Sigmoid colon (tissue), 7 donors: ENCODE results near the gene PRKAG2. TPM values are rescaled to one million over a fixed set of nuclear protein-coding genes. Genes with fewer than 3 reads are reported as not detected.
A peak's percentile ranks its signal among the peaks of the same experiment; 100 is the strongest.

Experiments used
- DNase-seq: peaks from one replicate; pipeline ENCODE4 v3.0.0-alpha.2; 2019
- H3K27ac ChIP-seq, 4 donors: fragments of 200-600 bp; sonication (generic); one replicate each; pipeline ENCODE4 v1.5.1; 2016 to 2019; ENCODE audit warnings: mild to moderate bottlenecking in 1 of 4
- H3K27me3 ChIP-seq, 3 donors: fragments of 200-600 bp; sonication (generic); one replicate each; pipeline ENCODE4 v1.5.1; 2019; ENCODE audit warnings: mild to moderate bottlenecking in 1 of 3
- H3K36me3 ChIP-seq, 4 donors: fragments of 200-600 bp; sonication (generic); one replicate each; pipeline ENCODE4 v1.5.1; 2016 to 2019
- H3K4me1 ChIP-seq, 4 donors: fragments of 200-600 bp; sonication (generic); one replicate each; pipeline ENCODE4 v1.5.1; 2017 to 2019
- H3K4me3 ChIP-seq, 4 donors: fragments of 200-600 bp; sonication (generic); one replicate each; pipeline ENCODE4 v1.5.1; 2017 to 2019; ENCODE audit warnings: mild to moderate bottlenecking in 2 of 4, moderate library complexity in 1 of 4
- H3K9me3 ChIP-seq, 4 donors: fragments of 200-600 bp in 3 of 4; sonication (generic) in 3 of 4; one replicate each; pipeline versions ENCODE4 v1.5.1 to v1.6.1; 2013 to 2019
- CTCF ChIP-seq, 4 experiments: fragments of 450-650 bp in 3 of 4; fragments of 200-600 bp in 1 of 4; IDR thresholded peaks; one replicate each; pipeline ENCODE4 v1.5.1; 2016 to 2019; ENCODE audit warnings: antibody characterized with exemption in 4 of 4, mild to moderate bottlenecking in 3 of 4, moderate library complexity in 2 of 4
- EP300 ChIP-seq, 4 donors: sonication (generic); formaldehyde crosslinking; IDR thresholded peaks; one replicate each; pipeline ENCODE4 v1.6.1; 2017; ENCODE audit warnings: antibody characterized with exemption in 4 of 4
- POLR2A ChIP-seq, 2 donors: fragments of 450-650 bp; IDR thresholded peaks; one replicate each; pipeline ENCODE4 v1.6.1; 2016; ENCODE audit warnings: antibody characterized with exemption in 2 of 2, mild to moderate bottlenecking in 2 of 2, moderate library complexity in 2 of 2
- POLR2AphosphoS5 ChIP-seq, 4 donors: sonication (generic); formaldehyde crosslinking; IDR thresholded peaks; one replicate each; pipeline ENCODE4 v1.6.1; 2017; ENCODE audit warnings: antibody characterized with exemption in 4 of 4
- WGBS, 2 donors: extraction: QIAGEN DNeasy Blood & Tissue Kit; methylation state at CpG; one replicate each; pipeline ENCODE4 v1.1.7; 2013; 5-methylcytosine and 5-hydroxymethylcytosine counted together
- intact Hi-C: fragments of 100-400 bp; cut with DNase I; formaldehyde crosslinking; loops from one replicate; pipeline ENCODE4 v1.15.1; 2023
- polyA plus RNA-seq, 3 donors: library from polyadenylated mRNA; stranded (reverse); fragments of 200-250 nt; gene quantifications; one replicate each; pipeline ENCODE4 v1.2.3, GENCODE V29; 2013
- total RNA-seq, 4 donors: library from RNA; depleted of rRNA; stranded (reverse); fragments of >200 nt; gene quantifications; one replicate each; pipeline ENCODE4 v1.1.0, GENCODE V29; 2016
- donor health status: healthy with polysubstance abuse.
- donor health status: Bipolar disorder and iron deficiency.
- donor health status: healthy.

PRKAG2 gene
- total and polyA plus RNA-seq, 7 donors, result 19.2 to 51.2 (median 37.1) TPM

GRCh38 chr7:151553356-151553755 lies 323.6 kb downstream of the PRKAG2 start:
- H3K4me3 ChIP-seq, result no peak overlapping the region
- peak overlapping the region in 2 of 4 donors; percentile 57 to 64 for H3K27ac ChIP-seq
- H3K36me3 ChIP-seq, result peaks cover 0 to 23% (median 0%) of the 10 kb centered on the region in 4 donors
- DNase-seq, result no peak
- TF ChIP-seq POLR2AphosphoS5 (IDR thresholded peaks at IDR 0.05) (no peak), CTCF (IDR thresholded peaks at IDR 0.05) (no peak), POLR2A (IDR thresholded peaks at IDR 0.05) (no peak), EP300 (IDR thresholded peaks at IDR 0.05) (no peak)
- H3K4me1 ChIP-seq, result peaks cover 0 to 20% (median 16%) of the 10 kb centered on the region in 4 donors
- intact Hi-C loops, result no loop called here
- no peaks in the 10 kb centered on the region for H3K9me3 ChIP-seq
- H3K27me3 ChIP-seq, result no peaks in the 10 kb centered on the region
- WGBS, 2 donors, result 77 to 81% methylated on average over 15 of the region's 15 CpGs

GRCh38 chr7:151552352-151553028 lies 324.4 kb downstream of the PRKAG2 start:
- TF ChIP-seq CTCF (IDR thresholded peaks at IDR 0.05) (no peak), EP300 (IDR thresholded peaks at IDR 0.05) (peak in 3 of 4 donors; percentile 26 to 85 (median 50)), POLR2AphosphoS5 (IDR thresholded peaks at IDR 0.05) (peak; percentile 51 to 85 (median 61)), POLR2A (IDR thresholded peaks at IDR 0.05) (no peak)
- Histone ChIP-seq H3K9me3 (no peaks in the 10 kb centered on the region), H3K4me1 (peaks cover 0 to 20% (median 16%) of the 10 kb centered on the region in 4 donors), H3K27ac (peak overlapping the region in 3 of 4 donors; percentile 36 to 64 (median 57)), H3K27me3 (no peaks in the 10 kb centered on the region), H3K36me3 (peaks cover 0 to 18% (median 0%) of the 10 kb centered on the region in 4 donors), H3K4me3 (no peak overlapping the region)
- DNase-seq, result peak; percentile 84
- intact Hi-C loops, result no loop called here
- 17 to 52% methylated on average over 10 of the region's 10 CpGs for WGBS, 2 donors

- H3K27ac ChIP-seq, result peak overlapping the region in 3 of 4 donors; percentile 36 to 64 (median 57)
- 71 to 81% methylated on average over 7 of the region's 7 CpGs for WGBS, 2 donors
- no peak for TF ChIP-seq EP300 (IDR thresholded peaks at IDR 0.05)
- H3K36me3 ChIP-seq, result peaks cover 0 to 12% (median 0%) of the 10 kb centered on the region in 4 donors
- peaks cover 0 to 20% (median 16%) of the 10 kb centered on the region in 4 donors for H3K4me1 ChIP-seq
- no peaks in the 10 kb centered on the region for H3K27me3 ChIP-seq
- intact Hi-C loops, result no loop called here
- no peak for DNase-seq
- H3K9me3 ChIP-seq, result no peaks in the 10 kb centered on the region
- H3K4me3 ChIP-seq, result no peak overlapping the region
Observed at GRCh38 chr7:151551820-151552219, 325.1 kb downstream of the PRKAG2 start.

- no peak for TF ChIP-seq POLR2AphosphoS5 (IDR thresholded peaks at IDR 0.05)
- no peak for TF ChIP-seq POLR2A (IDR thresholded peaks at IDR 0.05)
- TF ChIP-seq EP300 (IDR thresholded peaks at IDR 0.05), result no peak
- intact Hi-C loops, result no loop called here
- no peak overlapping the region for H3K27ac ChIP-seq
Observed at GRCh38 chr7:151550656-151551286, 326.1 kb downstream of the PRKAG2 start.

GRCh38 chr7:151549644-151550043 lies 327.3 kb downstream of the PRKAG2 start:
- no peak for DNase-seq
- Histone ChIP-seq H3K4me1 (peaks cover 0 to 20% (median 16%) of the 10 kb centered on the region in 4 donors), H3K27ac (no peak overlapping the region), H3K4me3 (no peak overlapping the region), H3K9me3 (no peaks in the 10 kb centered on the region), H3K27me3 (no peaks in the 10 kb centered on the region), H3K36me3 (no peaks in the 10 kb centered on the region)
- no peak for TF ChIP-seq CTCF (IDR thresholded peaks at IDR 0.05)
- TF ChIP-seq POLR2A (IDR thresholded peaks at IDR 0.05), result no peak
- TF ChIP-seq POLR2AphosphoS5 (IDR thresholded peaks at IDR 0.05), result no peak
- no peak for TF ChIP-seq EP300 (IDR thresholded peaks at IDR 0.05)
- 93 to 95% methylated on average over 6 of the region's 6 CpGs for WGBS, 2 donors
- intact Hi-C loops, result no loop called here

More at GRCh38 chr7:151550656-151551286, 326.1 kb downstream of the PRKAG2 start:
- no peaks in the 10 kb centered on the region for H3K9me3 ChIP-seq
- 27 to 29% methylated on average over 3 of the region's 3 CpGs for WGBS, 2 donors
- no peaks in the 10 kb centered on the region for H3K27me3 ChIP-seq
- H3K4me3 ChIP-seq, result no peak overlapping the region
- peaks cover 0 to 5% (median 0%) of the 10 kb centered on the region in 4 donors for H3K36me3 ChIP-seq
- H3K4me1 ChIP-seq, result peaks cover 0 to 20% (median 16%) of the 10 kb centered on the region in 4 donors
- no peak for DNase-seq
